ENCODE results near the gene RALY. TPM values are rescaled to one million over a fixed set of nuclear protein-coding genes. Genes with fewer than 3 reads are reported as not detected.

The RALY gene
- total and polyA plus RNA-seq, 2 of the 4 experiments (the other 2 are of a cell fraction): 46.2 to 115 TPM

GRCh38 chr20:34016736-34017135 lies 23.0 kb downstream of the RALY start:
- Histone ChIP-seq H3K18ac (ENCODE audit: low read depth, low read length) (no peak overlapping the region), H3K36me3 (ENCODE audit: control insufficient read depth, insufficient read depth, low read length) (no peaks in the 10 kb centered on the region), H2AFZ (replicated peaks; ENCODE audit: low read length, poor library complexity) (no peak overlapping the region), H2BK5ac (ENCODE audit: low read depth, low read length, poor library complexity, severe bottlenecking) (no peak overlapping the region), H3K14ac (replicated peaks; ENCODE audit: low read depth, low read length) (no peak overlapping the region), H3K4ac (ENCODE audit: low read depth, low read length) (no peak overlapping the region), H3K9ac (ENCODE audit: low read depth, low read length) (no peak overlapping the region), H4K20me1 (ENCODE audit: insufficient read depth, low read length) (peaks cover 88% of the 10 kb centered on the region), H2BK120ac (ENCODE audit: low read depth, low read length) (no peak overlapping the region), H2BK20ac (ENCODE audit: low read depth, low read length) (no peak overlapping the region), H2AK9ac (replicated peaks; ENCODE audit: low read depth, low read length, poor library complexity) (no peak overlapping the region), H3K27ac (ENCODE audit: insufficient read depth, low read length) (no peak overlapping the region), H4K8ac (ENCODE audit: low read depth in 2 of 2, low read length in 2 of 2) (no peak overlapping the region), H3K4me2 (ENCODE audit: low read depth, low read length) (no peak overlapping the region), H3K4me1 (ENCODE audit: control insufficient read depth, insufficient read depth, low read length) (peaks cover 13% of the 10 kb centered on the region), H4K5ac (ENCODE audit: low read depth, low read length) (no peak overlapping the region), H3K9me3 (ENCODE audit: control insufficient read depth, insufficient read depth, low read length) (no peaks in the 10 kb centered on the region), H2BK15ac (ENCODE audit: low read depth, low read length) (no peak overlapping the region), H3K27me3 (ENCODE audit: control insufficient read depth, insufficient read depth, low read length) (no peaks in the 10 kb centered on the region), H3K9me1 (ENCODE audit: insufficient read depth, low read length) (peaks cover 39% of the 10 kb centered on the region), H3K23ac (ENCODE audit: low read depth, low read length) (no peak overlapping the region), H3K4me3 (ENCODE audit: insufficient read depth, low read depth, low read length) (no peak overlapping the region), H3K56ac (ENCODE audit: extremely low read depth, insufficient read depth, low read length) (no peak overlapping the region), H2AK5ac (ENCODE audit: low read depth, low read length) (peak overlapping the region; percentile 39), H4K91ac (ENCODE audit: insufficient read depth, low read depth, low read length) (no peak overlapping the region), H3K79me1 (ENCODE audit: low read depth in 1 of 2, low read length in 2 of 2) (peaks cover 45 to 81% of the 10 kb centered on the region in 2 experiments)
- no peak for DNase-seq
- TF ChIP-seq MAZ (IDR thresholded peaks at IDR 0.05; ENCODE audit: borderline replicate concordance, low read depth, low read length) (no peak), NFE2L2 (IDR thresholded peaks at IDR 0.05; ENCODE audit: low read depth, low read length) (no peak), MAFK (IDR thresholded peaks at IDR 0.05; ENCODE audit: low read depth, low read length) (no peak), RAD21 (IDR thresholded peaks at IDR 0.05; ENCODE audit: low read length) (no peak), CHD1 (IDR thresholded peaks at IDR 0.05; ENCODE audit: low read depth, low read length) (no peak), POLR2A (IDR thresholded peaks at IDR 0.05; ENCODE audit: low read depth, low read length) (no peak)
- dilution Hi-C loops (cut with HindIII; ENCODE audit: low sequenced_read_pairs, unreplicated experiment) (no loop called here), in situ Hi-C loops (cut with MboI; ENCODE audit: low sequenced_read_pairs) (no loop called here), intact Hi-C loops (cut with micrococcal nuclease) (no loop called here)
- POLR2A ChIA-PET (ENCODE audit: unreplicated experiment): no interaction called here
- ATAC-seq (ENCODE audit: low read depth): no peak
- no TSS peak for BruUV-seq (replicated peaks)
- CTCF ChIA-PET: no interaction called here
- WGBS, 2 experiments (ENCODE audit: extremely low coverage in 2 of 2, insufficient read length in 1 of 2): 100% methylated on average over 1 of the region's 5 CpGs; no CpG with 5 or more reads in 1 of the 2 experiments

Measured in IMR-90 (cell line).